Epithelial cell of proximal tubule (primary cell): Measurements from ENCODE around the gene PMFBP1. TPM values are rescaled to one million over a fixed set of nuclear protein-coding genes. Genes with fewer than 3 reads are reported as not detected.

Experiments used
- DNase-seq: peaks from one replicate; pipeline ENCODE4 v3.0.0-alpha.2; 2011; ENCODE audit warnings: low read depth
- H3K4me3 ChIP-seq: 2 replicates; pipeline ENCODE4 v1.5.1; 2011; ENCODE audit warnings: low read depth, mild to moderate bottlenecking, low read length
- CTCF ChIP-seq: conservative IDR thresholded peaks from 2 replicates; pipeline ENCODE4 v1.5.1; 2012; ENCODE audit warnings: low read depth, mild to moderate bottlenecking, low read length
- total RNA-seq: library from RNA; depleted of rRNA; stranded (reverse); fragments of >200 nt; gene quantifications from 2 replicates; pipeline ENCODE4 v1.2.3, GENCODE V29; 2015

PMFBP1 gene
- total RNA-seq, 1 donor from 2014 or later = 0.52 TPM

DNA sequence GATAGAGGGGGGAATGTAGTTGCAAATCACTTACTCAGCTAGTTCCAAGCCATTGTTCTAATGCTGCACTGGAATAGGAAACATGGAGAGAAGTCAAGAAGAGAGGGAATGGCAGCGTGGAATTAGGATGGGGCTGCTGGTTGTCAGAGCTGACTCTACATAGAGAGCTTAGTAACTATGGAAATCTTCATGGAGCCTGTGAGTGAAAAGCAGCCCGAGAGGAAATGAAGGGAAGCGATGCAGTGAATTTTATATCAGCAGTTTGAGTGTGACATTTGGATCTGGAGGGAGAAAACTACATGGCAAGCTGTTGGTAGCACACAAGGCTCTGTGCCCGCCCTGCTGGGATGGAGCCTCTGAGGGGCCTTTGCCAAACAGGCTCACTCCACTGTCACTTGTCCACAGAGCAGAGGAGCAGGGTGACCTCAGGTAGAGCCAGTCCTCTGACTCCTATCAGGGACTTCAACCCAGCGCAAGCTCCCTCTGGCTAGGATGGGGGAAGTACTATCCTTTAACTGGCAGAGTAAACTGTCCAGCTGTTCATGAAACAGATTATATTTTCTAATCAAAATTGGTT lies 27.9 kb upstream of the PMFBP1 start:
- H3K4me3 ChIP-seq = no peak overlapping the region
- TF ChIP-seq CTCF = no peak

DNA sequence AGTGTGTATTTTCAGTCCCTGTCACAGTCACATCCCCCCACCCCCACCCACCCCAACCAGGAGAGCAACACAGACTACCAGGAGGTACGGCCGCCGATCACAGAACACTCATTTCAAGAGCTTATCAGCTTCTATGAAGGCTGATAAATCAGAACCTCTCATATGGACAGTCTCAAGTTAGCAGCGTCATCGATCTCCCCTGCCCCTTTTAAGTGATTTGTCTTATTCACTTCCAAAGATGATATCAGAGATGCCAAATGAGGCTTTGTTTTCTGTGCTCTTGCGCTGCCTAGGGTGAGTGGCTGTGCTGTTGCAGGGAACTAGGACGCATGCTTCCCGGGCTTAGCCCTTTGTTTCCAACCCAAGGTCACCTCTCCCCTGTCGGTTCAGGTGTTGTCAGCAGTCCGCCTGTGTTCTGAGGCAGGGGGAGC lies 26.8 kb upstream of the PMFBP1 start:
- no peak overlapping the region for H3K4me3 ChIP-seq
- no peak for TF ChIP-seq CTCF
- DNase-seq = no peak

More for the DNA sequence above, 27.9 kb upstream of the PMFBP1 start:
- DNase-seq = no peak

DNA sequence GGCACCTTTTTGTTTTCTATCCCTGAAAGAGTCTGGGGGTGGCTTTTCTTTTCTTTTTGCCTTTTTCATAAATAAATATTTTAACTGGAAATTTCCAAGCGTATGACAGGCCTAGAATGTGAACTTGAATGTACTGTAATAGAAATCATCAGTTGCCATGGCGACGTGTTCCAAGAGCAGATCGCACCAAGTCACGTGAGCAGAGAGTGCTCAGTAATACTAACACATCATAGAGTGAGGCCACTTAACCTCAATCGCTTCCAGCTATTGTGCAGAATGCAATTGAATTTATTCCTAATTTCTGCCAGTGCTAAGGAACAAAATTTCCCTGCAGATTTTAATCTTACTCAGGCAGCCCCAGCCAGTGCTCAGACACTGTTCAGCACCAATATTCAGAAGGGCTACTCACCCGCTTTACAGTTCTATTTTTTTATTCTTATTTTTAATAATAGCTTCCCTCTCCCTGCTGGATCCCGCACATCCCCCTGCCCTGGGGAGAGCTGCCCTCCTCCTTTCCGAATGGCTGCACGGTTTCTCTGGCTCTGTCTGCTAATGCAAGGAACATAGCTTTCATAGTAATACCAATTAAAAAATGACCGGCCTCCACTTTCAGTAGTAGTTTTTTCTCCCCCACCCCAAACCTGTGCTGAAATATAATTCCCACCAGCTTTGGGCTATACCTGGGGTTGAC lies 26.2 kb upstream of the PMFBP1 start:
- no peak for DNase-seq
- TF ChIP-seq CTCF = no peak
- no peak overlapping the region for H3K4me3 ChIP-seq

- no peak for TF ChIP-seq CTCF
- H3K4me3 ChIP-seq = no peak overlapping the region
- DNase-seq = no peak
These were observed 25.6 kb upstream of the PMFBP1 start for GRCh38 chr16:72197545-72197944.

- TF ChIP-seq CTCF = no peak
- DNase-seq = no peak
- H3K4me3 ChIP-seq = no peak overlapping the region
These were observed 23.7 kb upstream of the PMFBP1 start for GRCh38 chr16:72195609-72196008.

- TF ChIP-seq CTCF = no peak
- no peak for DNase-seq
These were observed 19.6 kb upstream of the PMFBP1 start for GRCh38 chr16:72191551-72191950.

More at GRCh38 chr16:72191551-72191950, 19.6 kb upstream of the PMFBP1 start:
- H3K4me3 ChIP-seq = no peak overlapping the region
